ENCODE measurements around the gene PFKFB1.

The PFKFB1 gene

DNA sequence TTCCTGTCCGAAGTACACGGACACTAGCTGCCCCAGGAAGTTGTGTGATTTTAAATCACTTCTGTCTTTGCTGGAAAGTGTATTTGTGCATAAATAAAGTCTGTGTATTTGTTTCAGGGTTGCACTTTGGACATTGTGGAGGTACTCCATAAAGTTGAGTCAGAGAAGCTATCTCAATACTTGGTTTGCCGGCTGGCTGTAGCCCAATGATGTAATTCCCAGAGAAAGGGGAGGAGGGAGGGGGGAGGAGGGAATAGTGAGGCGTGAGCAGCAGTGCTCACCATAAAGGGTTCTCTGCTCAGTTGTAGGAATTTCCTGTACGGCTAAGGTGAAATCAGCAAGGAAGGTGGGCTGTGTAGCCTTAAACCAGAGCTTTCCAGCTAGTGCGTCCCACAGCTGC, 13.7 kb upstream of the PFKFB1 start:
- TF ChIP-seq, protein P1, sequence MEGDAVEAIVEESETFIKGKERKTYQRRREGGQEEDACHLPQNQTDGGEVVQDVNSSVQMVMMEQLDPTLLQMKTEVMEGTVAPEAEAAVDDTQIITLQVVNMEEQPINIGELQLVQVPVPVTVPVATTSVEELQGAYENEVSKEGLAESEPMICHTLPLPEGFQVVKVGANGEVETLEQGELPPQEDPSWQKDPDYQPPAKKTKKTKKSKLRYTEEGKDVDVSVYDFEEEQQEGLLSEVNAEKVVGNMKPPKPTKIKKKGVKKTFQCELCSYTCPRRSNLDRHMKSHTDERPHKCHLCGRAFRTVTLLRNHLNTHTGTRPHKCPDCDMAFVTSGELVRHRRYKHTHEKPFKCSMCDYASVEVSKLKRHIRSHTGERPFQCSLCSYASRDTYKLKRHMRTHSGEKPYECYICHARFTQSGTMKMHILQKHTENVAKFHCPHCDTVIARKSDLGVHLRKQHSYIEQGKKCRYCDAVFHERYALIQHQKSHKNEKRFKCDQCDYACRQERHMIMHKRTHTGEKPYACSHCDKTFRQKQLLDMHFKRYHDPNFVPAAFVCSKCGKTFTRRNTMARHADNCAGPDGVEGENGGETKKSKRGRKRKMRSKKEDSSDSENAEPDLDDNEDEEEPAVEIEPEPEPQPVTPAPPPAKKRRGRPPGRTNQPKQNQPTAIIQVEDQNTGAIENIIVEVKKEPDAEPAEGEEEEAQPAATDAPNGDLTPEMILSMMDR (IDR thresholded peaks at IDR 0.05; ENCODE audit: control insufficient read depth, extremely low read depth, insufficient read depth), result no peak
- DNase-seq (ENCODE audit: low read depth), result no peak
- no peak overlapping the region for H3K4me3 ChIP-seq (ENCODE audit: low read depth, low read length)

DNA sequence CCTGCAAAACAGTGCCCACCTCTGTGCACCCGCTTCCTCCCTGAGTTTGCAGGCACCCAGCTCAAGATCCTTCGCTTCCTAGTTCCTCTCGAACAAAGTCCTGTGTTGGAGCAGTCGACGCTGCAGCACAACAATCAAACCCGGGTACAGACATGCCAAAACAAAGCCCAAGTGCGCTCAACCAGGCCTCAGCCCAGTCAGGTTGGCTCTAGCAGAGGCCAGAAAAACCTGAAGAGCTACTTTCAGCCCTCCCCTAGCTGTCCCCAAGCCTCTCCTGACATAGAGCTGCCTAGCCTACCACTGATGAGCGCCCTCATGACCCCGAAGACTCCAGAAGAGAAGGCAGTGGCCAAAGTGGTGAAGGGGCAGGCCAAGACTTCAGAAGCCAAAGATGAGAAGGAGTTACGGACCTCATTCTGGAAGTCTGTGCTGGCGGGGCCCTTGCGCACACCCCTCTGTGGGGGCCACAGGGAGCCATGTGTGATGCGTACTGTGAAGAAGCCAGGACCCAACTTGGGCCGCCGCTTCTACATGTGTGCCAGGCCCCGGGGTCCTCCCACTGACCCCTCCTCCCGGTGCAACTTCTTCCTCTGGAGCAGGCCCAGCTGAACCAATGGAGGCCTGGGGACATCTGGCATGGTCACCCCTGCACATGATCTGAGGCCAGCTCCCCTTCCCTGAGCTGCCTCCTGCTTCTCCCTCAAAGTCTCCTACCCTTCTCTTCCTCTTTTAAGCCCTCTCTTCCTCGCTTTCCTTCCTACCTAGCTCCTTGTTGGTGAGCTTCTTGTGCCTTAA, 13.0 kb upstream of the PFKFB1 start:
- TF ChIP-seq, protein P1 (IDR thresholded peaks at IDR 0.05; ENCODE audit: control insufficient read depth, extremely low read depth, insufficient read depth), result no peak
- no peak overlapping the region for H3K4me3 ChIP-seq (ENCODE audit: low read depth, low read length)
- DNase-seq (ENCODE audit: low read depth), result no peak

DNA sequence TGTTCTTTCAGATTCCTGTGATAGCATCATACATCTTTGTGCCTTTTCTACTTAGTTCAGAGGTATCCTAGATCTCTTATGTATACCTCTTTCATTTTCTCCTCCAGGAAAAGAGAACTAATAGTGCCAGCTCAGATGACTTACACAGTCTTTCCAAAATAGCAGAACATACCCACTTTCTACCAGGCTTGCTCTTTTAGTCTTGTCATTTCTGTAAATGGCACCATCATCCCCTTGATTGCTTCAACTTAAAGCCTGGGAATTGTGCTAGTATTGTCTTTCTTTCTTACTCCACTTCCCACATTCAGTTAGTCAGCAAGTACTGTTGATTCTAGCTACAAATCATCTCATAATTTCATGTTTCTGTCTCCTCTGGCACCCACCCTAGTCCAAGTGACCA, 11.3 kb upstream of the PFKFB1 start:
- H3K4me3 ChIP-seq (ENCODE audit: low read depth, low read length), result no peak overlapping the region
- TF ChIP-seq, protein P1 (IDR thresholded peaks at IDR 0.05; ENCODE audit: control insufficient read depth, extremely low read depth, insufficient read depth), result no peak
- no peak for DNase-seq (ENCODE audit: low read depth)

DNA sequence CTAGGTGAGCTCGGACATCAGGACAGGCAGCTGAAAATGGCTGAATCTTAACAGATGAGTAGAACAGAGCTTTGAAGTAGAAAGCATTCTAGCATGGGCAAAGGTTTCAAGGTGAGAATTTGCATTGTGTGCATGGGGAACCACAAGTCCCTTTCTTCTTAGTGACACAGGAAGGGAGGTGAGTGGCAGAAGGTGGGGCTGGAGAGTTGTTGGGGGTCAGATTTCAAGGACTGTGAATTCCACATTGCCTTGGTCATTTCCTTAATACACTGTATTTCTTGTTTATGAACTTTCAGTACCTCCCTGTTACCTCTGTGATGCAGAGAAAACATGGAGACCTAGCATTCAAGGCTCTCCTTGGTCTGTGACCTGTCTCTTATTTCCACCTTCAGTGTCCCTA, 10.2 kb upstream of the PFKFB1 start:
- TF ChIP-seq, protein P1 (IDR thresholded peaks at IDR 0.05; ENCODE audit: control insufficient read depth, extremely low read depth, insufficient read depth), result no peak
- H3K4me3 ChIP-seq (ENCODE audit: low read depth, low read length), result no peak overlapping the region
- DNase-seq (ENCODE audit: low read depth), result no peak

DNA sequence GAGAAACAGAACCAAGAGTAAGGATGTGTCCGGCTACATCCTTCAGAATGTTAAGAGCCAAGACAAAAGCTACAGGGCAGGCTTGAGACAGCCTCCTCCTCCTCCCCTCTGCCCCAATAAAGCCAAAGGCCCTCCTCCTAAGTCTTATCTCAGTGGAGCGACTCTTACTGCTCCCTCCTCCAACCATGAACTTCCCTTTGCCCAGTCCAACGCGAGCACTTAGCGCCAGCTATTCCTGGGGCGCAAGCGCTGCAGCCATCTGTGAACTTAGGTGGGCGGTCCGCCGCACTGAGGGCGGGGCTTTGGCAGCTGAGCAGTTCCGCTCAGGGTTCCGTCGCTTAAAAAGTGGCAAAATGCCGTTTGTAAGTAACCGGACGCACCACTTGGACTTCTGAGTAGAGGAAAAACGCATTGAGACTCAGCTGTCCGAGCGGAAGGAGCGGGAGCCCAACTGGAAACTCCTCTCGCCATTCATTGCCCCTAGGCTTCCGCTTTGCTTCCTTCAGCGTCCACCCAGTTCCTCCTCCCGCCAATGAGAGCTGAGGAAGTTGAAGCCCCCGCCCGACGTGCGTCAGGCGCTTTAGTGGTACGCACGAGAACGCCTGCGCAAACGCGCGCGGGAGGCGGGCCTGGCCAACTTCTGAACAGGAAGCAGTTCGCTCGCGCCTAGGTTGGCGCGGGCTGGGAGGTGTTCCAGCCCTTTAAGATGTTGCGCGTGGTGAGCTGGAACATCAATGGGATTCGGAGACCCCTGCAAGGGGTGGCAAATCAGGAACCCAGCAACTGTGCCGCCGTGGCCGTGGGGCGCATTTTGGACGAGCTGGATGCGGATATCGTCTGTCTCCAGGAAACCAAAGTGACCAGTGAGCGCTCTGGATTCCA, 6.0 kb upstream of the PFKFB1 start, which contains the start of gene APEX2:
TSS of gene APEX2 (plus strand) at position 647 of the 882 bp plus-strand sequence. CDS start at position 707, 60 bp downstream.
- H3K4me3 ChIP-seq (ENCODE audit: low read depth, low read length), result peak within 1 kb of the TSS; percentile 60
- TF ChIP-seq, protein P1 (IDR thresholded peaks at IDR 0.05; ENCODE audit: control insufficient read depth, extremely low read depth, insufficient read depth), result no peak
- peak; percentile 89 for DNase-seq (ENCODE audit: low read depth)

DNA sequence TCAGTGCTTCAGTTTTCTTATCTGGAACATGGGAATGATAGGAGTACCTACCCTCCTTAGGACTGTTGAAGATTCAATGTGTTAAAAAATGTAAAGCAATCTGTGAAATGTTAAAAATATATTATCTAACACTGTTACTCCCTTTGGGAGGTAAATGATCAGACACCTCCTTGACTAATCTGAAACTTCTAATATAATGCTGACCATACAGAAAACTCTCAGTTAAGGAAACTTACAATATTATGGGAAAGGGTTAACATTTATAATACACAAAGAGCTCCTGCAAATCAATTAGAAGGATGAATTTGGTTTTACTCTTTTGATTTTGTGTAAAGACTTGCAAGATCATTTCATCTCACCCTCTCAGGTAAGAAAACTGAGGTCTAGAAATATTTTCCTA, 1.6 kb upstream of the PFKFB1 start:
- no peak overlapping the region for H3K4me3 ChIP-seq (ENCODE audit: low read depth, low read length)
- no peak for DNase-seq (ENCODE audit: low read depth)
- TF ChIP-seq, protein P1 (IDR thresholded peaks at IDR 0.05; ENCODE audit: control insufficient read depth, extremely low read depth, insufficient read depth), result no peak
